Transverse colon (tissue), 4 donors: ENCODE results near the gene SOD2.

Source experiments
- POLR2A ChIP-seq: fragments of 450-650 bp; IDR thresholded peaks from one replicate; pipeline ENCODE4 v1.6.1; 2016; ENCODE audit warnings: antibody characterized with exemption, mild to moderate bottlenecking, moderate library complexity
- POLR2AphosphoS5 ChIP-seq, 3 donors: sonication (generic); formaldehyde crosslinking; IDR thresholded peaks; one replicate each; pipeline ENCODE4 v1.6.1; 2016; ENCODE audit warnings: antibody characterized with exemption in 3 of 3
- TF ChIP-seq, protein P1 (sequence below), 5 experiments: fragments of 200-600 bp in 3 of 5; fragments of 450-650 bp in 2 of 5; sonication (generic) in 3 of 5; IDR thresholded peaks; 1 replicate in 2 of 5; 2 replicates in 3 of 5; pipeline ENCODE4 v1.5.1; 2016 to 2017; ENCODE audit warnings: antibody characterized with exemption in 5 of 5, inconsistent platforms in 3 of 5, mild to moderate bottlenecking in 2 of 5, moderate library complexity in 1 of 5

DNA sequence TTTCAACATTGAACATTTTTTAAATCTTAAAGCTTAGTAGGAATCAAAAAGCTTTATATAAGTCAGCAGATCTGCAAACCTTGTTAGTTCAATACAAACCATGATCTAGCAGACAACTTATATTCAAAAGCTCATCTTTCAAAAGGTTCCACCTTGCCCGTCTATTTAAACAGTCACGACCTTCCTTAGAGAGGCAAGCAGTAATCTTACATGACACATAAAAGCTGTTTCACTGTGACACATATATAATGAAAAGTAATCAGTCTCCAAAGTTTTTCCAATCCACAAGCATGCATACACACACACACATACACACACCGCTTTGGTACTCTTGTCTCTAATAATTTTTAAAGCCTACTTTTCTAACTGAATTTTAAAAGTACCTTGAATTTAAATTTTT, 12.9 kb downstream of the SOD2 start:
- no peak for TF ChIP-seq POLR2A
- TF ChIP-seq, protein P1, sequence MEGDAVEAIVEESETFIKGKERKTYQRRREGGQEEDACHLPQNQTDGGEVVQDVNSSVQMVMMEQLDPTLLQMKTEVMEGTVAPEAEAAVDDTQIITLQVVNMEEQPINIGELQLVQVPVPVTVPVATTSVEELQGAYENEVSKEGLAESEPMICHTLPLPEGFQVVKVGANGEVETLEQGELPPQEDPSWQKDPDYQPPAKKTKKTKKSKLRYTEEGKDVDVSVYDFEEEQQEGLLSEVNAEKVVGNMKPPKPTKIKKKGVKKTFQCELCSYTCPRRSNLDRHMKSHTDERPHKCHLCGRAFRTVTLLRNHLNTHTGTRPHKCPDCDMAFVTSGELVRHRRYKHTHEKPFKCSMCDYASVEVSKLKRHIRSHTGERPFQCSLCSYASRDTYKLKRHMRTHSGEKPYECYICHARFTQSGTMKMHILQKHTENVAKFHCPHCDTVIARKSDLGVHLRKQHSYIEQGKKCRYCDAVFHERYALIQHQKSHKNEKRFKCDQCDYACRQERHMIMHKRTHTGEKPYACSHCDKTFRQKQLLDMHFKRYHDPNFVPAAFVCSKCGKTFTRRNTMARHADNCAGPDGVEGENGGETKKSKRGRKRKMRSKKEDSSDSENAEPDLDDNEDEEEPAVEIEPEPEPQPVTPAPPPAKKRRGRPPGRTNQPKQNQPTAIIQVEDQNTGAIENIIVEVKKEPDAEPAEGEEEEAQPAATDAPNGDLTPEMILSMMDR (IDR thresholded peaks at IDR 0.05): no peak
- TF ChIP-seq POLR2AphosphoS5 (IDR thresholded peaks at IDR 0.05): no peak
